ENCODE data around the gene GRIA3. TPM values are rescaled to one million over a fixed set of nuclear protein-coding genes. Genes with fewer than 3 reads are reported as not detected.

The GRIA3 gene
- total and polyA plus RNA-seq, 9 donors = 1.2 to 11.2 (median 4.2) TPM

DNA sequence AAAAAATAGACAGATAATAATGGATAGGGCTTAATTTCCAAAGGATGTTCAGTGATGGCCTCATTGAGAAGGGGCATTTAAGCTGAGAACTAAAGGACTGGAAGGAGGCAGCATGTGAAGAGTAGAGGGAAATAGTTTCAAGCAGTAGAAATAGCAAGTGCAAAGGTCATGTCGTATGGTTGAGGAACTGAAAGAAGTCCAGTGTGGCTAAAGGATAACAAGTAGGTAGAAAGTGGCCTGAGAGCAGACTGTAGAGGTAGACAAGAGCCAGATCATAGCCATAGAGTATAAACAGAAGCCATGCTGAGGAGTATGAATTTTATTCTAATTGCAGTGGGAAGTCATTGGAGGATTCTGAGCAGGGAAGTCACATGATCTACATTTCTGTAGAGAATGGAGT is 72.3 kb downstream of the GRIA3 start:
- TF ChIP-seq POLR2A (IDR thresholded peaks at IDR 0.05) = no peak
- no peak for TF ChIP-seq CTCF (IDR thresholded peaks at IDR 0.05)
- TF ChIP-seq EP300 (IDR thresholded peaks at IDR 0.05) = no peak

DNA sequence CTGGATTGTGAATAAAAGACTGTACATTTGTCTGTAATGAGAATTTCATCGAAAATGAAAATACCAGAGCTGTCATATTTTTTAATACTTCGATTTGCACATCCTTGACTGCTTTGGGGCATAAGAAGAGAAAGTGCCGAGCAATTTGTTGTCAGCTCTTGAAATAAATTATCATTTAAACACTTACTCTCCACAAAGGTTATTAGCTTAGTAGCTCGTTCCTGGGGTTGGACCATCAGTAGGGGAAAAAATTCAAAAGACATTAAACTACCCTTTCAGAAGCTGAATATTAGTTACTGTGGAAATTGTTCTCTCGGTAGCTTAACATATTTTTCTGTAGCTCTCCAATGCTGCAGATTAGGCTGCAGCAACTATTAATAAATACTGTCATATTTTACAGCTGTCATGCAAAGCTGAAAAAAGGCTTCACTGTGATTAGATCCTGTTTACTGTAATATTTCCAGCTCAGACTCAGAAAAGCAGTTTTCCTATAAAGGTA is 76.9 kb downstream of the GRIA3 start:
- no peak for TF ChIP-seq EP300 (IDR thresholded peaks at IDR 0.05)
- no peak for TF ChIP-seq CTCF (IDR thresholded peaks at IDR 0.05)
- no peak for TF ChIP-seq POLR2A (IDR thresholded peaks at IDR 0.05)
- DNase-seq = no peak
- Histone ChIP-seq H3K36me3 (no peaks in the 10 kb centered on the region), H3K9me3 (no peaks in the 10 kb centered on the region), H3K4me1 (ENCODE audit: insufficient read depth) (no peaks in the 10 kb centered on the region), H3K4me3 (no peak overlapping the region), H3K27me3 (no peaks in the 10 kb centered on the region), H3K27ac (no peak overlapping the region)
- 47 to 62% (median 51%) methylated on average over 5 of the region's 5 CpGs for WGBS, 3 donors
- intact Hi-C loops (cut with DNase I) = no loop called here

More for the DNA sequence above, 72.3 kb downstream of the GRIA3 start:
- no peaks in the 10 kb centered on the region for H3K27me3 ChIP-seq
- DNase-seq = no peak
- no peaks in the 10 kb centered on the region for H3K4me1 ChIP-seq (ENCODE audit: insufficient read depth)
- no peak overlapping the region for H3K4me3 ChIP-seq
- H3K27ac ChIP-seq = no peak overlapping the region
- H3K36me3 ChIP-seq = no peaks in the 10 kb centered on the region
- WGBS, 3 donors = 58 to 71% (median 68%) methylated on average over 1 of the region's 1 CpG
- intact Hi-C loops (cut with DNase I) = no loop called here
- H3K9me3 ChIP-seq = no peaks in the 10 kb centered on the region

- H3K27ac ChIP-seq = no peak overlapping the region
- DNase-seq = no peak
- no peaks in the 10 kb centered on the region for H3K36me3 ChIP-seq
- TF ChIP-seq CTCF (IDR thresholded peaks at IDR 0.05) = no peak
- TF ChIP-seq EP300 (IDR thresholded peaks at IDR 0.05) = no peak
- no peak for TF ChIP-seq POLR2A (IDR thresholded peaks at IDR 0.05)
- no peaks in the 10 kb centered on the region for H3K9me3 ChIP-seq
- no peaks in the 10 kb centered on the region for H3K27me3 ChIP-seq
- intact Hi-C loops (cut with DNase I) = no loop called here
- no peak overlapping the region for H3K4me3 ChIP-seq
- H3K4me1 ChIP-seq (ENCODE audit: insufficient read depth) = no peaks in the 10 kb centered on the region
- WGBS, 3 donors = 33 to 47% (median 37%) methylated on average over 8 of the region's 8 CpGs
Measured at GRCh38 chrX:123263270-123263669, 79.2 kb downstream of the GRIA3 start.

DNA sequence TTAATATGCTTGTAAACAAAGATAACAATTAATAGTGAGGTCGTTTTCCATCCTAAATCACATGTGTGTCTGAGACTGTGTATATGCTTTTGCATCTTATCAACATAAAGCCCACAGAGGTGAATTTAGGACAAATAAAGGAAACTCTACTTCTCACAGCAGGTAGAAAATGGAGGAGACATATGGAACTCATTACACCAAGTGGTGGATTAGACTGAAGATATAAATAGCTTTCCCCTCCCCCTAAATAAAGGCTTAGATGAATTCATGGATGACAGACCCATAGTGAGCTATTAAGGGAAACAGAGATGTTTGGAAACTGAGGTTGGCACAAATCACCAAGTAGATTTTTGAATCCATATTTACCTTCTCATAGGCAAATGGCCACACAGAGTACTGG is 79.7 kb downstream of the GRIA3 start:
- Histone ChIP-seq H3K27me3 (no peaks in the 10 kb centered on the region), H3K4me1 (ENCODE audit: insufficient read depth) (no peaks in the 10 kb centered on the region), H3K4me3 (no peak overlapping the region), H3K36me3 (no peaks in the 10 kb centered on the region), H3K27ac (no peak overlapping the region), H3K9me3 (no peaks in the 10 kb centered on the region)
- DNase-seq = no peak
- WGBS, 3 donors = 11 to 39% (median 15%) methylated on average over 1 of the region's 1 CpG
- intact Hi-C loops (cut with DNase I) = no loop called here
- TF ChIP-seq POLR2A (IDR thresholded peaks at IDR 0.05) (no peak), CTCF (IDR thresholded peaks at IDR 0.05) (no peak), EP300 (IDR thresholded peaks at IDR 0.05) (no peak)
